LNCAP (cell line): ENCODE measurements around the gene ADARB2.

Source experiments
- CTCF ChIP-seq: fragments of 450-650 bp; IDR thresholded peaks from 2 replicates; pipeline ENCODE4 v1.5.1; 2017; ENCODE audit warnings: mild to moderate bottlenecking

The ADARB2 gene

GRCh38 chr10:1613511-1613910 lies 123.8 kb downstream of the ADARB2 start:
- no peak for TF ChIP-seq CTCF

- TF ChIP-seq CTCF = no peak
These were observed 124.4 kb downstream of the ADARB2 start for GRCh38 chr10:1612908-1613307.

- no peak for TF ChIP-seq CTCF
These were observed 125.3 kb downstream of the ADARB2 start for GRCh38 chr10:1611936-1612550.

- no peak for TF ChIP-seq CTCF
These were observed 126.1 kb downstream of the ADARB2 start for GRCh38 chr10:1610986-1611770.

GRCh38 chr10:1609648-1609970 lies 127.7 kb downstream of the ADARB2 start:
- TF ChIP-seq CTCF = no peak

GRCh38 chr10:1608851-1609647 lies 128.3 kb downstream of the ADARB2 start:
- TF ChIP-seq CTCF = no peak

GRCh38 chr10:1608408-1608807 lies 128.9 kb downstream of the ADARB2 start:
- no peak for TF ChIP-seq CTCF
